Erythroblast (primary cell): ENCODE results near the gene CENPI.
"Not testable (repeated sequence)": the region's sequence is repeated elsewhere in the genome, so short reads cannot be mapped to it uniquely, and the experiment has no call there.

Experiments
- DNase-seq, 2 experiments: peaks; one replicate each; lab custom pipeline; 2025; lab: John Stamatoyannopoulos, UW
- GATA1 ChIP-seq: IDR thresholded peaks from 2 replicates; pipeline ENCODE4 v1.6.1; 2011; ENCODE audit warnings: low read depth, mild to moderate bottlenecking, control low read depth, low read length, moderate library complexity
- POLR2A ChIP-seq: IDR thresholded peaks from 2 replicates; pipeline ENCODE4 v1.6.1; 2011; ENCODE audit warnings: mild to moderate bottlenecking, low read length

Gene CENPI

DNA sequence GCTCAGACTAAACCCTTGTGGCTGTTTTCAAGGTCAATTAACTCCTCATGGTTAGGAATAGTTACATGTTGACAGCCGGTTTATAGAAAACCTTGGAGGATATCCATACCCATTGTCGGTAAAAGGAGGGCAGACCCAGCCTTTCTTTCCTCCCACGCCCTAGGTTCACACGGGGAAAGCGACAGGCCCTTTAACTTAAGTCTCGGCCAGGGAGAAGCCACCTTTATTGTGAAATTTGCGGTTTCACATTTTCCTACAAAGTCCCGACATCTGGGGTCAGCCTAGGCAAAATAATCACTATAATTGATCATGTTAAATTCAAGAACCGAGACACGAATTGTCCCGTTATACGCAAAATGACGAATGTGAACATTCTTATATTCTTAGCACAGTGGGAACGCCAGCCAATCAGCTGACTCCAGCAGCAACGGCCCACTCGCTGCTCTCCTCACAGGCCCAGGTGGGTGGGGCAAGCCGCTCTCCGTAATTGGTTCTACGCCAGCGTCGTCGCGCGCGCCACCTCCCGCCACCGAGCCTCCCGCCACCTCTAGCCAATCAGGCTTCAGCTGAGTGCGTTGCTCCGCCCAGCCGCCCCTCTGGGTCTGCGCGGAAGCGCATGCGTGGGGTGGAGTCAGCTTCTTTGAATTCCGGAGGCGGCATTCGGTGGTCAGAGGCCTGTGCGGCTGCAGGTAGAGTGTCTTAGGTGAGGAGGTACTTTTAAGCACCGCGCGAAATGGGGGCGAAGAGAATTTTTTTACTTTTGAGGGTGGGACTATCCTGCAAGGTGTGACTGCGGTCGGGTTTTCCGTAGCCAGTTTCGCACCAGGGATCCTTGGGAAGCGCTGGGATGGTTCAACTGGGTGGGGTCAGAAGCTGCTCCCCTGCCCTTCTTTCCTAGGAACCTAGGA, at the start of gene CENPI:
CENPI (plus strand) TSS at position 659 of the 908 bp plus-strand sequence. CDS start 2,867 bp downstream, outside the sequence.
- peak; percentile 84 for TF ChIP-seq POLR2A
- TF ChIP-seq GATA1: no peak

GRCh38 chrX:101051153-101051548, 46.9 kb upstream of the CENPI start:
- no peak for TF ChIP-seq GATA1
- no peak for TF ChIP-seq POLR2A
- no peak for DNase-seq

More for the DNA sequence above, at the start of gene CENPI:
- peak; percentile 96 to 97 for DNase-seq

GRCh38 chrX:101051549-101052302, 46.3 kb upstream of the CENPI start, which contains the start of gene TRMT2B:
TRMT2B (minus strand) TSS chrX:101052111; CDS start chrX:101042289, 9,822 bp downstream.
- peak; percentile 84 to 85 for DNase-seq
- TF ChIP-seq POLR2A: peak; percentile 77
- TF ChIP-seq GATA1: no peak

GRCh38 chrX:101056551-101056950, 41.5 kb upstream of the CENPI start:
- DNase-seq: not testable (repeated sequence)

- DNase-seq: no peak
- no peak for TF ChIP-seq GATA1
- no peak for TF ChIP-seq POLR2A
Observed at GRCh38 chrX:101057093-101057714, 40.8 kb upstream of the CENPI start.

DNA sequence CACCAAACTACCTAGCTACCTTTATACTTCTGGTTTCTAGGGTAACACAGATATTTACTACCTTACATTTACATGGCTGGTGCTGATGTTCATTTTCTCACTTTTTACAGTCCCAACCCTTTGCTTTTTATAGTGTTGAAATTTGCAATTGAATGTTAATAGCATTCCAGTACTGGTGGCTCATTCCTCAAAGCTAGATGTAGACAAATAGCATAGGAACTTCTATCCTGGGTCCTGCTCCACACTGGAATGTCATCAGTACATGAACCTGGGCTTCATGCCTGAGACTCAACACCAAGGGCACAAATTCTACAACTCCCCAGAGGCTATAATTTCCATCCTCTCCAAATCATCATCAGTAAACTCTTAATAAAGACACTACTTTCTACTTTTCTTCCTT, 35.8 kb upstream of the CENPI start:
- TF ChIP-seq POLR2A (no peak), GATA1 (no peak)

GRCh38 chrX:101071582-101071981, 26.4 kb upstream of the CENPI start:
- DNase-seq: peak; percentile 21 to 56
- TF ChIP-seq POLR2A (no peak), GATA1 (no peak)

More for the DNA sequence above, 35.8 kb upstream of the CENPI start:
- no peak for DNase-seq

GRCh38 chrX:101078716-101079598, 19.0 kb upstream of the CENPI start, which contains the start of gene TMEM35A:
TMEM35A (plus strand) TSS chrX:101078879; CDS start chrX:101079003, 124 bp downstream.
- DNase-seq: no peak
- TF ChIP-seq GATA1 (no peak), POLR2A (no peak)

DNA sequence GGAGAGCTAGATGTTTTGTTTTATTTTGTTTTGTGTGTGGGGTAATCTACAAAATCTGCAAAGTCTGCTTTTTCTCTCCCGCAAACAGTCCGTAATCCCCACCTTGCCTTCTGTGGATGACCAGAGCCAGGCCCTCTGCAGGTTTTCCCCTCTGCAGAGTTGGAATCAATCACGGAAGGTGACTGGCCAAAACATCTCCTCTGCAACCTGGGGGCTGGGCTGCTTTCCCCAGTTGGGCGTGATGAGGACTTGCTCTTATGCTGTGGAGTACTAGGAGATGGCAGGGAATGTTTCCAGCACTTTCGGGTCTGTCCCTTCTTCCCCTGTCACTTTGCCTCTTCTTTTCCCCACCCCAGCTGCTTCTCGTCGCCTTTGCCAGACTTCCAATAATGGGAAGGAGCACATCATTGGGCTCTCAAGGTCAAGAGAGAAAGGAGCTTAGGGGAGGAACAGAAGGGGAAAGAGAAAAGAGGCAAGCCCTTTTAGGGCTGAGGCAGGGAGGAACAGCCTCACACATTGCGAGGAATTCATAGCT, 18.2 kb upstream of the CENPI start:
- no peak for TF ChIP-seq POLR2A
- no peak for TF ChIP-seq GATA1
- DNase-seq: no peak

DNA sequence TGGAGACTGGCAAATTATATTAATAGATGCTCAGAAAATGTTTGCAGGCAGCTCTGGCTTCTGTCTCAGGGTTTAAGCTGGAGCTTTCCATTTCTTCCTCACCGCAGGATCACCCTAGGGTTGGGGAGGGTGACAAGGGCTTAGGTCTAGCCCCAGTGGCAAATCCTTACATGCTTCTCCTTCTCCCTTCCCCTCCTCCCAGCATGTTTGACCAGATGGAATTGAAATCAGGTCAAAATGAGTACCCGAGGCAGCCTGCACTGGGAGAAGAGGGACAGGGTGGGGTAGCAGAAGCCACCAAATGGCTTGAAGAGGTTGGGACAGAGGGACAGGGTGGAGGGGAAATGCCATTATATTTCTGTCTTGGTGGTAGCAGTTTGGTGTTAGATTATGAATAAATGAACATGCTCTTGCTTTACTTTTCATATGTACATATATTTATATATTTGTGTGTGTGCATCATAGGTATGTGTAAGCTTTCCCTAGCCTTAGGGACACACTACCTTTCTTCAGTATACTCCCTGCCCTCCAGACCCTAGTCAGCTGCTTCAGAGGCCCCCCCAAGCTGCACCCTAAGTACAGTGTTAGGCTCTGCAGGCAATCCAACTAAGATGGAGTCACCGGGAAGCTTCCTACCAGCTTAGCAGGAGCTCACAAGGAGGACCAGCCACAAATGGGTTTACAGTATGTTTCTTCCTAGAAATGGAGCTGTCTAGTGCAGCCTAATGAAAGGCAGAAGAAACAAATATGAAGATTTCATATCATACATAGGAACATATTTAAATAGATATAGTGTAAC, 17.5 kb upstream of the CENPI start:
- TF ChIP-seq POLR2A (no peak), GATA1 (no peak)
- no peak for DNase-seq

DNA sequence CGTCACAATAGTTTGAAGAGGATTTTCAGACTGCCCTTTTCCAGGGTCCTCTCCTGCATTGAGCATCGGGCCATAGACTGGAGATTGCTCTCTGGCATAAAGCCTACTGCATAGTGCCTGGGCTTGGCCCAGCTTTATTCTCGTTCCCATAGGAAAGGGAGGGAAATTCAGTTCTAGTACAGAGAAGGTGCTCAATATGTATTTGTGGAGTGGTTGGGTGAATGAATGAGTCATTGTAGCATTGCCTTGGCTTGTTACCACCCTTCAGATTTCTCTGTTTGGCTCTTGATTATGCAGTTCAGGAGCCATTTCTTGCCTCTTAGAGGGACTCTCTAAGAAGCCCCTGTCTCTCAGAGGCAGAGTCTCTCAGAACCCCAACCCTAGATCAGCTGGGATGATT, 16.8 kb upstream of the CENPI start:
- no peak for DNase-seq
- no peak for TF ChIP-seq POLR2A
- TF ChIP-seq GATA1: no peak

GRCh38 chrX:101091817-101092216, 6.2 kb upstream of the CENPI start:
- no peak for TF ChIP-seq POLR2A
- TF ChIP-seq GATA1: no peak
- DNase-seq: no peak
